GM12878 (cell line): ENCODE data around the gene SPAST. TPM values are rescaled to one million over a fixed set of nuclear protein-coding genes. Genes with fewer than 3 reads are reported as not detected.

Experiments used
- ATAC-seq: fragments of 200-7000 bp; cut with Tn5 transposase; 3 replicates; pipeline ENCODE4 v1.9.1; 2020; ENCODE audit warnings: mild to moderate bottlenecking, moderate library complexity
- BruUV-seq: library from RNA; stranded (reverse); fragments of 400-500 nt; replicated peaks from 2 replicates; lab custom pipeline; 2021; lab: Mats Ljungman, UMichigan
- CTCF ChIA-PET: fragments of 300-600 bp; sonication (Branson Sonifier 250); formaldehyde crosslinking; extraction: SDS; loops from one replicate; lab custom pipeline; 2021; ENCODE audit warnings: inconsistent platforms; lab: Yijun Ruan, JAX
- POLR2A ChIA-PET: fragments of 350-600 bp; formaldehyde crosslinking; extraction: SDS; loops from one replicate; lab custom pipeline; 2021; ENCODE audit warnings: inconsistent platforms; lab: Charles Lee
- RAD21 ChIA-PET: fragments of 300-600 bp; sonication (Branson Sonifier 250); formaldehyde crosslinking; loops from one replicate; lab custom pipeline; 2023; ENCODE audit warnings: antibody characterized with exemption; ENCODE audit not compliant: unreplicated experiment; lab: Charles Lee
- SMC1A ChIA-PET: fragments of 300-600 bp; sonication (Branson Sonifier 250); formaldehyde crosslinking; loops from one replicate; lab custom pipeline; 2023; ENCODE audit not compliant: unreplicated experiment, uncharacterized antibody; lab: Charles Lee
- DNase-seq: peaks from one replicate; pipeline ENCODE4 v3.0.0-alpha.2; 2011; ENCODE audit warnings: low read depth, low spot score
- FAIRE-seq: peaks from 3 replicates; lab custom pipeline; 2011; peaks lifted over from hg19 to GRCh38; lab: Jason Lieb, UNC
- H2AFZ ChIP-seq: 2 replicates; pipeline ENCODE4 v1.6.0; 2011; ENCODE audit warnings: low read depth, low read length, control low read depth; ENCODE audit not compliant: control insufficient read depth
- H3K27ac ChIP-seq: 2 replicates; pipeline ENCODE4 v1.5.1; 2011; ENCODE audit warnings: control low read depth; ENCODE audit not compliant: control insufficient read depth, insufficient read depth
- H3K27me3 ChIP-seq, 2 experiments: replicated peaks in 1 of 2; 2 replicates each; pipeline versions ENCODE4 v1.6.0 to v1.6.1; 2011; ENCODE audit warnings: low read length in 1 of 2; ENCODE audit not compliant: control insufficient read depth in 2 of 2, insufficient read depth in 2 of 2
- H3K36me3 ChIP-seq, 2 experiments: 2 replicates each; pipeline ENCODE4 v1.5.1; 2011; ENCODE audit warnings: low read length in 1 of 2; ENCODE audit not compliant: control insufficient read depth in 2 of 2, insufficient read depth in 2 of 2
- H3K4me1 ChIP-seq: 2 replicates; pipeline ENCODE4 v1.6.1; 2011; ENCODE audit warnings: mild to moderate bottlenecking, low read length, moderate library complexity, mixed read lengths; ENCODE audit not compliant: control insufficient read depth, insufficient read depth
- H3K4me2 ChIP-seq: 2 replicates; pipeline ENCODE4 v1.6.0; 2011; ENCODE audit warnings: control low read depth; ENCODE audit not compliant: control insufficient read depth, insufficient read depth
- H3K4me3 ChIP-seq: fragments of 200-600 bp; sonication (generic); 2 replicates; pipeline ENCODE4 v1.5.1; 2016
- H3K79me2 ChIP-seq: 2 replicates; pipeline ENCODE4 v1.6.0; 2011; ENCODE audit warnings: low read length; ENCODE audit not compliant: control insufficient read depth, insufficient read depth
- H3K9ac ChIP-seq: 2 replicates; pipeline ENCODE4 v1.8.0; 2011; ENCODE audit warnings: low read length, control low read depth, mixed read lengths; ENCODE audit not compliant: control insufficient read depth, insufficient read depth
- H3K9me3 ChIP-seq: replicated peaks from 3 replicates; pipeline ENCODE4 v1.5.1; 2011; ENCODE audit warnings: mild to moderate bottlenecking, low read length; ENCODE audit not compliant: control insufficient read depth, insufficient read depth
- H4K20me1 ChIP-seq: 2 replicates; pipeline ENCODE4 v1.6.0; 2011; ENCODE audit not compliant: control insufficient read depth, insufficient read depth
- CEBPB ChIP-seq, 2 experiments: fragments of 150-350 bp in 1 of 2; IDR thresholded peaks; 2 replicates each; pipeline ENCODE4 v1.6.1; 2012 to 2014; ENCODE audit warnings: low read depth in 2 of 2, low read length in 2 of 2, borderline replicate concordance in 1 of 2, inconsistent platforms in 1 of 2
- CHD2 ChIP-seq: IDR thresholded peaks from 2 replicates; pipeline ENCODE4 v1.6.1; 2011; ENCODE audit warnings: low read depth, low read length, improper control_type of control experiment, borderline replicate concordance
- HDAC2 ChIP-seq: fragments of 200-600 bp; sonication (generic); IDR thresholded peaks from 2 replicates; pipeline ENCODE4 v1.6.1; 2017
- JUNB ChIP-seq: IDR thresholded peaks from 2 replicates; pipeline ENCODE4 v1.6.1; 2016; ENCODE audit warnings: antibody characterized with exemption, mild to moderate bottlenecking
- MTA3 ChIP-seq: IDR thresholded peaks from 2 replicates; pipeline ENCODE4 v1.6.1; 2012; ENCODE audit warnings: low read length, inconsistent platforms, borderline replicate concordance
- POLR2AphosphoS2 ChIP-seq: IDR thresholded peaks from 2 replicates; pipeline ENCODE4 v1.6.1; 2011; ENCODE audit warnings: low read depth, mild to moderate bottlenecking, low read length, improper control_type of control experiment, moderate library complexity
- STAT3 ChIP-seq: IDR thresholded peaks from 2 replicates; pipeline ENCODE4 v1.6.1; 2011; ENCODE audit warnings: low read depth, low read length, improper control_type of control experiment
- SUZ12 ChIP-seq: fragments of 200-600 bp; sonication (generic); IDR thresholded peaks from one replicate; pipeline ENCODE4 v1.6.1; 2018; ENCODE audit warnings: antibody characterized with exemption, mild to moderate bottlenecking; ENCODE audit not compliant: unreplicated experiment
- ZBED1 ChIP-seq: IDR thresholded peaks from 2 replicates; pipeline ENCODE4 v1.6.1; 2016; ENCODE audit warnings: borderline replicate concordance
- ZNF24 ChIP-seq: fragments of 450-650 bp; IDR thresholded peaks from 2 replicates; pipeline ENCODE4 v1.6.1; 2017; ENCODE audit warnings: antibody characterized with exemption, mild to moderate bottlenecking
- whole genome bisulfite sequencing: methylation state at CpG from one replicate; pipeline ENCODE4 v1.1.6; 2016; ENCODE audit warnings: low lambda C conversion rate; ENCODE audit not compliant: insufficient replicate concordance, insufficient coverage; ENCODE audit errors: missing lambda C conversion rate; 5-methylcytosine and 5-hydroxymethylcytosine counted together
- in situ Hi-C: fragments of 300-500 bp; cut with MboI; formaldehyde crosslinking; loops from 9 replicates; pipeline ENCODE4 v1.14.3; 2018; ENCODE audit warnings: mixed read lengths
- intact Hi-C: fragments of 100-400 bp; cut with micrococcal nuclease; formaldehyde crosslinking; loops from one replicate; pipeline ENCODE4 v1.14.2; 2022; ENCODE audit not compliant: unreplicated experiment
- polyA plus RNA-seq, 11 experiments: library from polyadenylated mRNA; depleted of rRNA in 4 of 11; unstranded in 6 of 11; stranded (reverse) in 5 of 11; fragments of >200 nt; fragmentation: Nextera tagmentation in 4 of 11; fragmentation: Illumina TruSeq in 1 of 11; extraction: Ambion mirVana in 4 of 11; extraction: Trizol in 1 of 11; gene quantifications; 1 replicate in 1 of 11; 2 replicates in 10 of 11; pipeline versions ENCODE4 v1.2.1 to v1.2.3, GENCODE V29; 2011 to 2016; ENCODE audit warnings: inconsistent platforms in 2 of 11, missing spikeins in 2 of 11, low read depth in 1 of 11
- total RNA-seq, 4 experiments: library from RNA; depleted of rRNA in 3 of 4; stranded (reverse); fragments of >200 nt in 3 of 4; fragmentation: Illumina TruSeq in 1 of 4; extraction: Trizol in 1 of 4; gene quantifications; 2 replicates each; pipeline versions ENCODE4 v1.2.1 to v1.2.3, GENCODE V29; 2013 to 2021
- TF ChIP-seq, protein P1 (sequence below): IDR thresholded peaks from 2 replicates; pipeline ENCODE4 v1.6.1; 2012; ENCODE audit warnings: low read length, inconsistent platforms
- TF ChIP-seq, protein P2 (sequence below): fragments of 450-650 bp; IDR thresholded peaks from 2 replicates; pipeline ENCODE4 v1.6.1; 2016; ENCODE audit warnings: mild to moderate bottlenecking, moderate library complexity, borderline replicate concordance
- TF ChIP-seq, protein P3 (sequence below): IDR thresholded peaks from 2 replicates; pipeline ENCODE4 v1.6.1; 2012; ENCODE audit warnings: mild to moderate bottlenecking, low read depth, low read length

Gene SPAST
- total and polyA plus RNA-seq, 10 of the 15 experiments (the other 5 are each of a cell fraction or from before 2014, with no cell fraction given), result 4.3 to 21.3 (median 10.0) TPM

DNA sequence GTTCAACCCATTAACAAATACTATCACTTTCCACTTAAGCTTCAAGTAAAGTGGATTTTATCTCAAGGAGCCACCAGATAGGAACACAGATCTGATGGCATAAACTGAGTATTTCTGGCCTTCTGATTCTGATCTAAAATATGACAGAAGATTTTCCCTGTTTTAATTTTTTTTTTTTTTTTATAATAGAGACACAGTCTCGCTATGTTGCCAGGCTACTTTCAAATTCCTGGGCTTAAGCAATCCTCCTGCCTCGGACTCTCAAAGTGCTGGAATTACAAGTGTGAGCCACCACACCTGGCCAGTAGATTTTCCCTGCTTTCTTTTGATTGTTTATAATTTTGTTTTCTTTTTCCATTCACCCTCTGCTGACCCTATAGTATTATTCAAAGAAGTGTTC lies 65.7 kb downstream of the SPAST start:
- ChIA-PET CTCF (no interaction called here), SMC1A (no interaction called here), RAD21 (no interaction called here), POLR2A (no interaction called here)
- no peak overlapping the region for H2AFZ ChIP-seq
- no TSS peak for BruUV-seq
- no peaks in the 10 kb centered on the region for H3K79me2 ChIP-seq
- H3K9ac ChIP-seq, result no peak overlapping the region
- no peaks in the 10 kb centered on the region for H3K4me1 ChIP-seq
- FAIRE-seq (no peak), ATAC-seq (no peak), DNase-seq (no peak)
- H3K36me3 ChIP-seq, result peaks cover 0 to 2% of the 10 kb centered on the region in 2 experiments; a peak in 2 of 4 replicates
- no peaks in the 10 kb centered on the region for H3K27me3 ChIP-seq
- H3K4me2 ChIP-seq, result no peak overlapping the region
- H3K27ac ChIP-seq, result no peak overlapping the region
- H4K20me1 ChIP-seq, result no peaks in the 10 kb centered on the region
- in situ Hi-C loops, result no loop called here
- 93% methylated on average over 2 of the region's 2 CpGs for WGBS
- intact Hi-C loops, result no loop called here
- H3K4me3 ChIP-seq, result no peak overlapping the region
- no peaks in the 10 kb centered on the region for H3K9me3 ChIP-seq
- no peak for TF ChIP-seq ZNF24
- TF ChIP-seq, protein P1, sequence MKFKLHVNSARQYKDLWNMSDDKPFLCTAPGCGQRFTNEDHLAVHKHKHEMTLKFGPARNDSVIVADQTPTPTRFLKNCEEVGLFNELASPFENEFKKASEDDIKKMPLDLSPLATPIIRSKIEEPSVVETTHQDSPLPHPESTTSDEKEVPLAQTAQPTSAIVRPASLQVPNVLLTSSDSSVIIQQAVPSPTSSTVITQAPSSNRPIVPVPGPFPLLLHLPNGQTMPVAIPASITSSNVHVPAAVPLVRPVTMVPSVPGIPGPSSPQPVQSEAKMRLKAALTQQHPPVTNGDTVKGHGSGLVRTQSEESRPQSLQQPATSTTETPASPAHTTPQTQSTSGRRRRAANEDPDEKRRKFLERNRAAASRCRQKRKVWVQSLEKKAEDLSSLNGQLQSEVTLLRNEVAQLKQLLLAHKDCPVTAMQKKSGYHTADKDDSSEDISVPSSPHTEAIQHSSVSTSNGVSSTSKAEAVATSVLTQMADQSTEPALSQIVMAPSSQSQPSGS, result no peak
- no peak for TF ChIP-seq SUZ12
- TF ChIP-seq, protein P2, sequence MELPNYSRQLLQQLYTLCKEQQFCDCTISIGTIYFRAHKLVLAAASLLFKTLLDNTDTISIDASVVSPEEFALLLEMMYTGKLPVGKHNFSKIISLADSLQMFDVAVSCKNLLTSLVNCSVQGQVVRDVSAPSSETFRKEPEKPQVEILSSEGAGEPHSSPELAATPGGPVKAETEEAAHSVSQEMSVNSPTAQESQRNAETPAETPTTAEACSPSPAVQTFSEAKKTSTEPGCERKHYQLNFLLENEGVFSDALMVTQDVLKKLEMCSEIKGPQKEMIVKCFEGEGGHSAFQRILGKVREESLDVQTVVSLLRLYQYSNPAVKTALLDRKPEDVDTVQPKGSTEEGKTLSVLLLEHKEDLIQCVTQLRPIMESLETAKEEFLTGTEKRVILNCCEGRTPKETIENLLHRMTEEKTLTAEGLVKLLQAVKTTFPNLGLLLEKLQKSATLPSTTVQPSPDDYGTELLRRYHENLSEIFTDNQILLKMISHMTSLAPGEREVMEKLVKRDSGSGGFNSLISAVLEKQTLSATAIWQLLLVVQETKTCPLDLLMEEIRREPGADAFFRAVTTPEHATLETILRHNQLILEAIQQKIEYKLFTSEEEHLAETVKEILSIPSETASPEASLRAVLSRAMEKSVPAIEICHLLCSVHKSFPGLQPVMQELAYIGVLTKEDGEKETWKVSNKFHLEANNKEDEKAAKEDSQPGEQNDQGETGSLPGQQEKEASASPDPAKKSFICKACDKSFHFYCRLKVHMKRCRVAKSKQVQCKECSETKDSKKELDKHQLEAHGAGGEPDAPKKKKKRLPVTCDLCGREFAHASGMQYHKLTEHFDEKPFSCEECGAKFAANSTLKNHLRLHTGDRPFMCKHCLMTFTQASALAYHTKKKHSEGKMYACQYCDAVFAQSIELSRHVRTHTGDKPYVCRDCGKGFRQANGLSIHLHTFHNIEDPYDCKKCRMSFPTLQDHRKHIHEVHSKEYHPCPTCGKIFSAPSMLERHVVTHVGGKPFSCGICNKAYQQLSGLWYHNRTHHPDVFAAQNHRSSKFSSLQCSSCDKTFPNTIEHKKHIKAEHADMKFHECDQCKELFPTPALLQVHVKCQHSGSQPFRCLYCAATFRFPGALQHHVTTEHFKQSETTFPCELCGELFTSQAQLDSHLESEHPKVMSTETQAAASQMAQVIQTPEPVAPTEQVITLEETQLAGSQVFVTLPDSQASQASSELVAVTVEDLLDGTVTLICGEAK, result no peak
- no peak for TF ChIP-seq POLR2AphosphoS2
- no peak for TF ChIP-seq HDAC2
- no peak for TF ChIP-seq CHD2
- TF ChIP-seq JUNB, result no peak
- TF ChIP-seq, protein P3, sequence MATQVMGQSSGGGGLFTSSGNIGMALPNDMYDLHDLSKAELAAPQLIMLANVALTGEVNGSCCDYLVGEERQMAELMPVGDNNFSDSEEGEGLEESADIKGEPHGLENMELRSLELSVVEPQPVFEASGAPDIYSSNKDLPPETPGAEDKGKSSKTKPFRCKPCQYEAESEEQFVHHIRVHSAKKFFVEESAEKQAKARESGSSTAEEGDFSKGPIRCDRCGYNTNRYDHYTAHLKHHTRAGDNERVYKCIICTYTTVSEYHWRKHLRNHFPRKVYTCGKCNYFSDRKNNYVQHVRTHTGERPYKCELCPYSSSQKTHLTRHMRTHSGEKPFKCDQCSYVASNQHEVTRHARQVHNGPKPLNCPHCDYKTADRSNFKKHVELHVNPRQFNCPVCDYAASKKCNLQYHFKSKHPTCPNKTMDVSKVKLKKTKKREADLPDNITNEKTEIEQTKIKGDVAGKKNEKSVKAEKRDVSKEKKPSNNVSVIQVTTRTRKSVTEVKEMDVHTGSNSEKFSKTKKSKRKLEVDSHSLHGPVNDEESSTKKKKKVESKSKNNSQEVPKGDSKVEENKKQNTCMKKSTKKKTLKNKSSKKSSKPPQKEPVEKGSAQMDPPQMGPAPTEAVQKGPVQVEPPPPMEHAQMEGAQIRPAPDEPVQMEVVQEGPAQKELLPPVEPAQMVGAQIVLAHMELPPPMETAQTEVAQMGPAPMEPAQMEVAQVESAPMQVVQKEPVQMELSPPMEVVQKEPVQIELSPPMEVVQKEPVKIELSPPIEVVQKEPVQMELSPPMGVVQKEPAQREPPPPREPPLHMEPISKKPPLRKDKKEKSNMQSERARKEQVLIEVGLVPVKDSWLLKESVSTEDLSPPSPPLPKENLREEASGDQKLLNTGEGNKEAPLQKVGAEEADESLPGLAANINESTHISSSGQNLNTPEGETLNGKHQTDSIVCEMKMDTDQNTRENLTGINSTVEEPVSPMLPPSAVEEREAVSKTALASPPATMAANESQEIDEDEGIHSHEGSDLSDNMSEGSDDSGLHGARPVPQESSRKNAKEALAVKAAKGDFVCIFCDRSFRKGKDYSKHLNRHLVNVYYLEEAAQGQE, result no peak
- no peak for TF ChIP-seq STAT3
- TF ChIP-seq CEBPB (IDR thresholded peaks at IDR 0.05; ENCODE audit: borderline replicate concordance in 1 of 2, low read depth in 2 of 2, low read length in 2 of 2), result no peak
- no peak for TF ChIP-seq MTA3
- no peak for TF ChIP-seq ZBED1
